Hepatocyte (in vitro differentiated cells): ENCODE data around the gene PCBD2. TPM values are rescaled to one million over a fixed set of nuclear protein-coding genes. Genes with fewer than 3 reads are reported as not detected.

ENCODE experiments used
- DNase-seq: peaks from one replicate; pipeline ENCODE4 v3.0.0-alpha.2; 2016; ENCODE audit warnings: low spot score
- H2AFZ ChIP-seq: fragments of 200-600 bp; sonication (generic); 2 replicates; pipeline ENCODE4 v1.6.0; 2016; ENCODE audit warnings: antibody characterized with exemption, mild to moderate bottlenecking
- H3K27ac ChIP-seq: fragments of 200-600 bp; sonication (generic); 2 replicates; pipeline ENCODE4 v1.5.1; 2016; ENCODE audit warnings: mild to moderate bottlenecking
- H3K27me3 ChIP-seq: fragments of 200-600 bp; sonication (generic); 2 replicates; pipeline ENCODE4 v1.6.1; 2016
- H3K36me3 ChIP-seq: fragments of 200-600 bp; sonication (generic); replicated peaks from 2 replicates; pipeline ENCODE4 v1.5.1; 2016; ENCODE audit warnings: low read depth; ENCODE audit not compliant: insufficient read depth
- H3K4me1 ChIP-seq: fragments of 200-600 bp; sonication (generic); 2 replicates; pipeline ENCODE4 v1.5.1; 2016; ENCODE audit warnings: mild to moderate bottlenecking, moderate library complexity; ENCODE audit not compliant: insufficient read depth
- H3K4me2 ChIP-seq: fragments of 200-600 bp; sonication (generic); 2 replicates; pipeline ENCODE4 v1.6.0; 2016
- H3K4me3 ChIP-seq: fragments of 200-600 bp; sonication (generic); 2 replicates; pipeline ENCODE4 v1.5.1; 2016; ENCODE audit warnings: mild to moderate bottlenecking
- H3K79me2 ChIP-seq: fragments of 200-600 bp; sonication (generic); 2 replicates; pipeline ENCODE4 v1.6.0; 2017; ENCODE audit warnings: mild to moderate bottlenecking
- H3K9me2 ChIP-seq: fragments of 200-600 bp; sonication (generic); replicated peaks from 2 replicates; pipeline ENCODE4 v1.6.0; 2017; ENCODE audit warnings: mild to moderate bottlenecking; ENCODE audit not compliant: insufficient read depth
- H3K9me3 ChIP-seq: fragments of 200-600 bp; sonication (generic); 2 replicates; pipeline ENCODE4 v1.5.1; 2016; ENCODE audit warnings: low read depth, mild to moderate bottlenecking
- H4K20me1 ChIP-seq: fragments of 200-600 bp; sonication (generic); 2 replicates; pipeline ENCODE4 v1.6.0; 2016; ENCODE audit warnings: mild to moderate bottlenecking; ENCODE audit not compliant: insufficient read depth, poor library complexity, severe bottlenecking
- EZH2 ChIP-seq: fragments of 200-600 bp; sonication (generic); IDR thresholded peaks from 2 replicates; pipeline ENCODE4 v1.6.1; 2016; ENCODE audit warnings: antibody characterized with exemption, mild to moderate bottlenecking, borderline replicate concordance
- EZH2phosphoT487 ChIP-seq: fragments of 200-600 bp; sonication (generic); IDR thresholded peaks from one replicate; pipeline ENCODE4 v1.6.1; 2018; ENCODE audit warnings: antibody characterized with exemption, mild to moderate bottlenecking, low read depth, moderate library complexity; ENCODE audit not compliant: unreplicated experiment, severe bottlenecking
- WGBS: methylation state at CpG from one replicate; pipeline ENCODE4 v1.1.6; 2016; ENCODE audit warnings: low lambda C conversion rate; ENCODE audit errors: missing lambda C conversion rate; 5-methylcytosine and 5-hydroxymethylcytosine counted together
- polyA plus RNA-seq: library from polyadenylated mRNA; unstranded; fragments of >200 nt; fragmentation: Nextera tagmentation; extraction: Ambion mirVana; gene quantifications from 2 replicates; pipeline ENCODE4 v1.2.1, GENCODE V29; 2016
- total RNA-seq: library from RNA; depleted of rRNA; stranded (reverse); fragments of >200 nt; gene quantifications from 2 replicates; pipeline ENCODE4 v1.2.3, GENCODE V29; 2014
- TF ChIP-seq, protein P1 (sequence below): fragments of 200-600 bp; sonication (generic); IDR thresholded peaks from 2 replicates; pipeline ENCODE4 v1.5.1; 2016; ENCODE audit warnings: antibody characterized with exemption, mild to moderate bottlenecking; ENCODE audit not compliant: poor library complexity

The PCBD2 gene
- total and polyA plus RNA-seq, 2 experiments from 2014 or later, result 5.2 to 14.0 TPM

- DNase-seq, result no peak
Observed at GRCh38 chr5:134992148-134992547, 87.2 kb downstream of the PCBD2 start.

GRCh38 chr5:134993161-134993560 lies 88.2 kb downstream of the PCBD2 start:
- no peak overlapping the region for H3K27ac ChIP-seq
- no peaks in the 10 kb centered on the region for H3K9me3 ChIP-seq
- no peaks in the 10 kb centered on the region for H3K79me2 ChIP-seq
- no peak overlapping the region for H3K4me3 ChIP-seq
- no peaks in the 10 kb centered on the region for H3K27me3 ChIP-seq
- H3K4me2 ChIP-seq, result no peak overlapping the region
- no peak for TF ChIP-seq EZH2phosphoT487
- no peaks in the 10 kb centered on the region for H3K36me3 ChIP-seq
- H3K4me1 ChIP-seq, result no peaks in the 10 kb centered on the region
- WGBS, result 97% methylated on average over 2 of the region's 2 CpGs
- H3K9me2 ChIP-seq, result no peaks in the 10 kb centered on the region
- no peak for DNase-seq
- no peaks in the 10 kb centered on the region for H4K20me1 ChIP-seq
- no peak overlapping the region for H2AFZ ChIP-seq

More at GRCh38 chr5:134992148-134992547, 87.2 kb downstream of the PCBD2 start:
- no peak overlapping the region for H3K4me2 ChIP-seq
- H4K20me1 ChIP-seq, result no peaks in the 10 kb centered on the region
- 94% methylated on average over 5 of the region's 5 CpGs for WGBS
- TF ChIP-seq EZH2, result no peak
- TF ChIP-seq EZH2phosphoT487, result no peak
- H3K27me3 ChIP-seq, result no peaks in the 10 kb centered on the region
- no peak overlapping the region for H3K27ac ChIP-seq
- no peaks in the 10 kb centered on the region for H3K36me3 ChIP-seq
- H3K79me2 ChIP-seq, result no peaks in the 10 kb centered on the region
- H3K9me2 ChIP-seq, result no peaks in the 10 kb centered on the region
- no peak overlapping the region for H2AFZ ChIP-seq
- H3K4me3 ChIP-seq, result no peak overlapping the region
- no peaks in the 10 kb centered on the region for H3K4me1 ChIP-seq
- H3K9me3 ChIP-seq, result no peaks in the 10 kb centered on the region

GRCh38 chr5:134994560-134995156 lies 89.7 kb downstream of the PCBD2 start:
- H3K4me3 ChIP-seq, result no peak overlapping the region
- no peak overlapping the region for H3K4me2 ChIP-seq
- H3K36me3 ChIP-seq, result no peaks in the 10 kb centered on the region
- H4K20me1 ChIP-seq, result no peaks in the 10 kb centered on the region
- no peaks in the 10 kb centered on the region for H3K9me3 ChIP-seq
- no peak for DNase-seq
- H3K27me3 ChIP-seq, result no peaks in the 10 kb centered on the region
- WGBS, result 80% methylated on average over 2 of the region's 2 CpGs
- no peak overlapping the region for H3K27ac ChIP-seq
- TF ChIP-seq EZH2phosphoT487 (no peak), EZH2 (no peak)
- TF ChIP-seq, protein P1, sequence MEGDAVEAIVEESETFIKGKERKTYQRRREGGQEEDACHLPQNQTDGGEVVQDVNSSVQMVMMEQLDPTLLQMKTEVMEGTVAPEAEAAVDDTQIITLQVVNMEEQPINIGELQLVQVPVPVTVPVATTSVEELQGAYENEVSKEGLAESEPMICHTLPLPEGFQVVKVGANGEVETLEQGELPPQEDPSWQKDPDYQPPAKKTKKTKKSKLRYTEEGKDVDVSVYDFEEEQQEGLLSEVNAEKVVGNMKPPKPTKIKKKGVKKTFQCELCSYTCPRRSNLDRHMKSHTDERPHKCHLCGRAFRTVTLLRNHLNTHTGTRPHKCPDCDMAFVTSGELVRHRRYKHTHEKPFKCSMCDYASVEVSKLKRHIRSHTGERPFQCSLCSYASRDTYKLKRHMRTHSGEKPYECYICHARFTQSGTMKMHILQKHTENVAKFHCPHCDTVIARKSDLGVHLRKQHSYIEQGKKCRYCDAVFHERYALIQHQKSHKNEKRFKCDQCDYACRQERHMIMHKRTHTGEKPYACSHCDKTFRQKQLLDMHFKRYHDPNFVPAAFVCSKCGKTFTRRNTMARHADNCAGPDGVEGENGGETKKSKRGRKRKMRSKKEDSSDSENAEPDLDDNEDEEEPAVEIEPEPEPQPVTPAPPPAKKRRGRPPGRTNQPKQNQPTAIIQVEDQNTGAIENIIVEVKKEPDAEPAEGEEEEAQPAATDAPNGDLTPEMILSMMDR, result no peak
- no peak overlapping the region for H2AFZ ChIP-seq
- no peaks in the 10 kb centered on the region for H3K4me1 ChIP-seq
- H3K79me2 ChIP-seq, result no peaks in the 10 kb centered on the region
- no peaks in the 10 kb centered on the region for H3K9me2 ChIP-seq

GRCh38 chr5:134995850-134996402 lies 91.0 kb downstream of the PCBD2 start:
- no peak overlapping the region for H3K4me2 ChIP-seq
- H3K9me3 ChIP-seq, result no peaks in the 10 kb centered on the region
- DNase-seq, result no peak
- no peak overlapping the region for H2AFZ ChIP-seq
- TF ChIP-seq, protein P1, result no peak
- TF ChIP-seq EZH2, result no peak
- no peaks in the 10 kb centered on the region for H3K4me1 ChIP-seq
- no peaks in the 10 kb centered on the region for H3K9me2 ChIP-seq
- WGBS, result 89% methylated on average over 8 of the region's 8 CpGs
- H4K20me1 ChIP-seq, result no peaks in the 10 kb centered on the region
- H3K4me3 ChIP-seq, result no peak overlapping the region
- H3K27ac ChIP-seq, result no peak overlapping the region
- no peaks in the 10 kb centered on the region for H3K36me3 ChIP-seq
- H3K27me3 ChIP-seq, result no peaks in the 10 kb centered on the region
- H3K79me2 ChIP-seq, result no peaks in the 10 kb centered on the region
